KBM-7 (cell line): ENCODE data around the gene OSR1.
A peak's percentile ranks its signal among the peaks of the same experiment; 100 is the strongest.

Source experiments
- DNase-seq: peaks from one replicate; pipeline ENCODE4 v3.0.0-alpha.2; 2015
- in situ Hi-C: fragments of 300-500 bp; cut with MboI; formaldehyde crosslinking; loops from 2 replicates; pipeline ENCODE4 v1.14.3; 2020; ENCODE audit warnings: low sequenced_read_pairs, low pct_unique_long_range_greater_than_20kb, mixed read lengths

OSR1 gene

GRCh38 chr2:19360966-19361321 lies 2.5 kb upstream of the OSR1 start:
- no peak for DNase-seq
- in situ Hi-C loops: loop anchor here (25.0 kb wide), 2 partner anchors 501 to 849 kb away; no protein-coding TSS in a partner anchor

DNA sequence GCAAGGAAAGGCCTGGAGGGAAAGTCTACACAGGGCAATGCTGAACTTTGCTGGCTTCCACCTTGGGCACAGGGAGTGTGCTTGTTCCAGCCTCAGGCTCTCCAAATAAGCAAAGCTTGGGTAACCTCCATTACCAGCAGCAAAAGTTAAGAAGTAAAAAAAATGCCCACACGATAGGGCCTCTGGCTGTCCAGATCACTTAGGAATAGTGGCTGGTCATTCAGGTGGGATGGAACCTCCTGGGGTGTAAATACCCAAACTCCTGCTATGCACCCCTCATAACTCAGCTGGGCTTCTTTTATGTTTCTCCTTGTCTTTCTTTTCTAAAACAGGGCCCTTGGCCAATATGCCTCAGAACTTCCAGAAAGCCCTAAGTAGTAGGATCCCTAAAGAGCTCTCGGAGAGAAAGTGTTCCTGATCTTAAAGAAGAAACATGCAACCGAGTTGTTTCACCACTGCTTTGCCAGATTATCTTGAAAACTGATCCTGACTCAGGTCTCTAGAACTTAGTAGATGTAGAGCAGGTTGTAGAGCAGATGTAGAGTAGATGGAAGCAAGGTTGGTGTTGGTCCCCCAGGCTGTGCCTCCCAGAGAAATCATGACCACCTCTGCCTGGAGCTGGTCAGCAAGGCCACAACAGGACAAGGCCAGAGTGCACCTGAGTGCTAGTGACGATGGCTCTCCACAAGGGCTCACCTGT lies 2.0 kb upstream of the OSR1 start:
- DNase-seq: no peak
- in situ Hi-C loops: loop anchor here (25.0 kb wide), 2 partner anchors 502 to 848 kb away; no protein-coding TSS in a partner anchor

- in situ Hi-C loops: loop anchor here (25.0 kb wide), 2 partner anchors 503 to 847 kb away; no protein-coding TSS in a partner anchor
- no peak for DNase-seq
Measured at GRCh38 chr2:19359456-19359855, 1.0 kb upstream of the OSR1 start.

GRCh38 chr2:19359021-19359357 lies 566 bp upstream of the OSR1 start:
- in situ Hi-C loops: loop anchor here (25.0 kb wide), 2 partner anchors 503 to 847 kb away; no protein-coding TSS in a partner anchor
- DNase-seq: no peak

- in situ Hi-C loops: loop anchor here (25.0 kb wide), 2 partner anchors 505 to 845 kb away; no protein-coding TSS in a partner anchor
- DNase-seq: peak; percentile 37
Measured at GRCh38 chr2:19357402-19358241, 801 bp downstream of the OSR1 start.

GRCh38 chr2:19356545-19357401 lies 1.6 kb downstream of the OSR1 start:
- in situ Hi-C loops: loop anchor here (25.0 kb wide), 2 partner anchors 506 to 844 kb away; no protein-coding TSS in a partner anchor
- no peak for DNase-seq

- DNase-seq: no peak
- in situ Hi-C loops: loop anchor here (25.0 kb wide), 2 partner anchors 506 to 844 kb away; no protein-coding TSS in a partner anchor
Measured at GRCh38 chr2:19355931-19356544, 2.4 kb downstream of the OSR1 start.

- in situ Hi-C loops: loop anchor here (25.0 kb wide), 2 partner anchors 507 to 843 kb away; no protein-coding TSS in a partner anchor
- no peak for DNase-seq
Measured at GRCh38 chr2:19355416-19355821, 3.0 kb downstream of the OSR1 start.

DNA sequence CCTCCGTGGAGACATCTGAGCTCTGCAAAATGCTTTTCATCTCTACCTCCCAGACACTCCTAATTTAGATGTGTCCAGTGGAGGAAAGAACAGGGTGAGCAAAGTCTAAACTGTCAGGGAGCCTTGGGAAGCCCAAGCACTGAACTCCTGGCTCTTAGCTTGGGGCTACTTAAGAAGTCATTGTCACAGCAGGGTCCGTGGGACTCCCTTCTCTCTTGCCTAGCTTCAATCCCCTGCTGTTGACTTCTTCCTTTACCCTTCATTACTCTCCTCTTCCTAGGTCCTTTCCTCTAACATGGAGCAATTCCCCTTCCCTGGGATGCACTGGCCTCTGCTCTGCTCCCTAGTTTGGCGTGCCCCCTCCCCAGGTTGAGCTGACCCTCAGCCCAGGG lies 3.4 kb downstream of the OSR1 start:
- no peak for DNase-seq
- in situ Hi-C loops: loop anchor here (25.0 kb wide), 2 partner anchors 507 to 843 kb away; no protein-coding TSS in a partner anchor

- in situ Hi-C loops: loop anchor here (25.0 kb wide), 2 partner anchors 509 to 841 kb away; no protein-coding TSS in a partner anchor
- no peak for DNase-seq
Measured at GRCh38 chr2:19353721-19354050, 4.7 kb downstream of the OSR1 start.

- in situ Hi-C loops: loop anchor here (25.0 kb wide), 2 partner anchors 509 to 841 kb away; no protein-coding TSS in a partner anchor
Measured at GRCh38 chr2:19352946-19353720, 5.3 kb downstream of the OSR1 start.

DNA sequence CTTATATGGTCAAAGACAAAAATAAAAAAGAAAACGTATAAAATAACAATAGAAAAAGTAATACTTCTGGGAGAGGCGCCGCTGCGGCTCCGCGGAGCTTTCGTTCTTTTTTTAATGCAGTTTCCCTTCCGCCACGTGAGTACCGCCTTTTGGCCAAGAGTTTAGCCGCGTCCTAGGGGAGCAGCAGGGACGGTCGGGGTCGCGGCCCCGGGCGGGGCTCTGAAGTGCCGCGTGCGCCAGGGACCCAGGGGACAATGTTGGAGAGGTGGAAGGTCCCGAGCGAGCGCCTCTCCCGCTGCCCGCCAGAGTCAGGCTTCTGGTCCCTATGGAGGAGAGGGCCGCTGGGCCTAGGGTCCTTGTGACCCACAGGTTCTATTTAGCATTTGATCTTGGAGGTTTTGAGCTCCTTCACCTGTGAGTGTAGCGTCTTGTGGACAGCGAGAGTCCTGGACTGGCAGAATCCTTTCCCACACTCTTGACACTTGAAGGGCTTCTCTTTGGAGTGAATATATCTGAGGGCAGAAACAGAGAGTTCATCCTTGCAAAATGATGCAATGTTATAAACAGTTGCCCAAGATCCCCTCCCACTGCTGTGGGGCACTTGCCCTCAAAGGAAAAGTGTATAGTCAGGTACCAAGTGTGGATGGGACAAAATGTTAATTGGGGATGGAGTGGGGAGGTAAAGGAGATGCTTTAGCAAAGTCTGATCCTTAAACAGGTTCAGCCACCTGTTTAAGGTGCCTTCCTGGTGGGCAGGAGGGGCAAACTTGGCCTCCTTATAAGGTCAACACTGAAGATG lies 6.3 kb downstream of the OSR1 start:
- no peak for DNase-seq

More at GRCh38 chr2:19352946-19353720, 5.3 kb downstream of the OSR1 start:
- no peak for DNase-seq

DNA sequence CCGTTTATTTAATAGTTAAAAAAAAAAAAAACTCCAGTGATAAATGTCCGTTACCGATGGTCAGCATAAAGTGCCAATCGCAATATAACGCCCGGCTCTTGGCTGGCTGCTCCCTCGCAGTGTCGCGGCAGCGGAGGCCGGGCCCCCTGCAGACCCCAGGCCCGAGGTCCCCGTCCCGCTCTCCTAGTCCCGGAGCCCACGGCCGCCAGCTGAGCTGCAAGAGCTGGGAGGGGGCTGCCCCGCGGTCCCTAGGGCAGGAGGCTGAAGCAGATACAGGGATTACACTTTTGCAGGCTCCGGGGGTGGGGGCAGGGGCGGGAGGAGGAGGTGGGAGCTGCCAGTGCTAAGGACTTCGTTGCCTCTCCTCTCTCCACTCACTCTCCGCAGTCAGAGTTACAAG lies 6.9 kb downstream of the OSR1 start:
- in situ Hi-C loops: loop anchor here (25.0 kb wide), 2 partner anchors 511 to 839 kb away; no protein-coding TSS in a partner anchor
- DNase-seq: no peak

More for the DNA sequence above, 6.3 kb downstream of the OSR1 start:
- in situ Hi-C loops: loop anchor here (25.0 kb wide), 2 partner anchors 510 to 840 kb away; no protein-coding TSS in a partner anchor

DNA sequence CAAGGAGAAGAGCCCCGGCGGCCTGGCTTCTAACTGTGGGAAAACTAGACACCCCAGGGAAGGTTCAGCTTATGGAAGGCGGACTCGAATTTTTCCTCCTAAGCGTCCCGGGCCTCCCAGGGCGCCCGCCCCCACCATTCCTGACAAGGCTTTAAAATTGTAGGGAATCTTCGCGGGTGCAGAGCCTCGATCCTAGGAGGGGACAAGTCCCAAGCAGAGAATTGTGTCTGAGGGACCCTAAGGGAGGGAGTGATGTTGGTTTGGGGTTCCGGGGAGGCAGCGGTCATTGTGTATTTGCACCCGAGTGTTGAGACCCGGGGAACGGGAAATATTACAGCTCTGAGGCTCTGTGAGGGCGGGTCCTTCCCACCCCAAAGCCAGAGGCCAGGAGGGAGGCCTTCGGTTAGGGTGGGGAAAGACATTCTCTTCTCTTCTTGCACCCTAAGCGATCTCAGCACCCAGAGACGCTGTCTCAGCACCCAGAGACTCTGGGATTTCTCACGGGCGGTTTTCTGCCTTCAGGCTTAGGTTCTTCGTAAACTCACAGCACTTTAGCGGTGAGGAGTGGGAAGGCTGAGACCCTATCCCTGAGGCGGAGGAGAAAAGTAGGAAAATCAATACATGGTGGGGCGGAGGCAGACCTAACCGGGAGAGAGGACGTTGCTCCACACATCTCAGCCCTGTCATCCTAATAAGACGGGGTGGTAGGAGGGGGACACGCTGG lies 7.6 kb downstream of the OSR1 start:
- no peak for DNase-seq
- in situ Hi-C loops: loop anchor here (25.0 kb wide), 2 partner anchors 511 to 839 kb away; no protein-coding TSS in a partner anchor

DNA sequence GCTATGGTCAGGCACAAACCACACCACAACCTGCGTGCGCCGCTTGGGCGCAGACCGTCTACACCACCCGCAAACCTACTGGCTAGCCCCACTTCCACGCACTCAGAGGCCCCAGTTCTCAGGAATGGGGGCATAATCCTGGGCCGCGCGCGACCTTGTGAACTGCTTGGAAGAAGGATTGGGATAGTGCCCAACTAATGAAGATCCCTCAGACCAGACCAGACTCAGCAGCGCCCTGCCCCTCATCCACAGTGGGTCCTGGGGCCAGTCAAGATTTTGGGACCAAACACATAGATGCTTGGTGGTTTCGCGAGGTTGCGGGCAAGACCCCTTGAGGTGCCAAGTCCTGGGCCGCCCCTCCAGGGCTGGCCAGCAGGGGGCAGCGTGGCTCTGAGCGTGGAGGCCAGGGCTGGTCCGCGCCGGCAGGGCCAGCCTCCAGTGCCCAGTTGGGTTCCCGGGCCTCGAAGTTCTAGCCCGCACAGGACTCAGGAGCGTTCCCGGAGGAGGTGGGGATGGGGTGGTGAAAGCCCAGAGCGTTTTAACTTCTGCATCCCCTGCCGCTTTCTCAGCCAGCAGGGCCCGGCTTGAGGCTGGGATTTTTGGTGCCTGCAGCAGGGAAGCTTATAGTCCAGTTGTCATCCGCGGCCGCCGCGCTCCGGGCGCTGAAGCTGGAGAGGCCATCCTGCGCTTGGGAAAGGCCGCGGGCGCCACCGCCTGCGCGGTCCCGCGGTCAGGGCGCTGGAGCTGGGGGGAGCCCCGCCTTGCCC lies 8.3 kb downstream of the OSR1 start:
- peak; percentile 52 for DNase-seq
- in situ Hi-C loops: loop anchor here (25.0 kb wide), 2 partner anchors 512 to 838 kb away; no protein-coding TSS in a partner anchor

- DNase-seq: no peak
- in situ Hi-C loops: no loop called here
Measured at GRCh38 chr2:19348692-19349091, 9.7 kb downstream of the OSR1 start.
